Choroid plexus epithelial cell (primary cell): ENCODE measurements around the gene GABARAPL1.

Source experiments
- DNase-seq: peaks from one replicate; pipeline ENCODE4 v3.0.0-alpha.2; 2010; ENCODE audit warnings: low read depth
- H3K4me3 ChIP-seq: 2 replicates; pipeline ENCODE4 v1.5.1; 2011; ENCODE audit warnings: low read depth, mild to moderate bottlenecking, control low read depth, low read length, moderate library complexity
- CTCF ChIP-seq: conservative IDR thresholded peaks from 2 replicates; pipeline ENCODE4 v1.5.1; 2011; ENCODE audit warnings: low read depth, mild to moderate bottlenecking, control low read depth, inconsistent platforms, low read length, moderate library complexity

GABARAPL1 gene

GRCh38 chr12:10235761-10236631 lies 23.3 kb downstream of the GABARAPL1 start:
- no peak overlapping the region for H3K4me3 ChIP-seq
- TF ChIP-seq CTCF: peak; percentile 83
- peak; percentile 68 for DNase-seq

GRCh38 chr12:10236720-10237119 lies 24.0 kb downstream of the GABARAPL1 start:
- no peak for DNase-seq
- no peak for TF ChIP-seq CTCF
- no peak overlapping the region for H3K4me3 ChIP-seq

- no peak for DNase-seq
- TF ChIP-seq CTCF: no peak
- no peak overlapping the region for H3K4me3 ChIP-seq
Observed at GRCh38 chr12:10238526-10238925, 25.8 kb downstream of the GABARAPL1 start.

GRCh38 chr12:10241290-10241689 lies 28.6 kb downstream of the GABARAPL1 start:
- H3K4me3 ChIP-seq: no peak overlapping the region
- DNase-seq: no peak
- no peak for TF ChIP-seq CTCF

- no peak overlapping the region for H3K4me3 ChIP-seq
Observed at GRCh38 chr12:10241727-10242126, 29.1 kb downstream of the GABARAPL1 start.

GRCh38 chr12:10242539-10242938 lies 29.9 kb downstream of the GABARAPL1 start:
- H3K4me3 ChIP-seq: no peak overlapping the region
- no peak for TF ChIP-seq CTCF
- no peak for DNase-seq

More at GRCh38 chr12:10241727-10242126, 29.1 kb downstream of the GABARAPL1 start:
- no peak for DNase-seq
- no peak for TF ChIP-seq CTCF

- no peak for TF ChIP-seq CTCF
- DNase-seq: no peak
- H3K4me3 ChIP-seq: no peak overlapping the region
Observed at GRCh38 chr12:10243818-10244520, 31.3 kb downstream of the GABARAPL1 start.
